ENCODE measurements around the gene AVPR1A.

The AVPR1A gene

DNA sequence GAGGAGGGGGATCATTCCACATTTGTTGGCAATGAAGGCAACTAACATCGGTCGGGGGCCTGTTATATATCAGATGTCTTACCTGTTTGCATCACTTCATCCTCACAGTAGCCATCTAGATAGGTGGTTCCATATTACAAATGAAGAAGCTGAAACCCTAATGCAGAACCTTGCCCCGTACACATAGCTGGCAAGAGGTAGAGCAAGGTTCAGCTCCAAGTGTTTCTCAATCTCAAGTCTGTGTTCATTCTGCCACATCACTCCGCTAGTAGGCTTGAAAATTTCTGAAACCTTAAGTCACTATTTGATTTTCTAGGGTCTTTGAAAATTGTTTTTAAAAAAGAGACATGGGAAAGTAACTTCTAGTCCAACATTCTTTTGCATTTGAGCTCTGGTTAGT, 17.0 kb downstream of the AVPR1A start:
- no peak for DNase-seq (ENCODE audit: low spot score in 2 of 2)
- Mint-ChIP-seq H3K4me3 (no peak overlapping the region), H3K4me1 (no peaks in the 10 kb centered on the region), H3K9me3 (peaks cover 3% of the 10 kb centered on the region), H3K36me3 (no peaks in the 10 kb centered on the region), H3K27me3 (no peaks in the 10 kb centered on the region), H3K27ac (no peak overlapping the region)
- ATAC-seq (ENCODE audit: low read depth), result no peak

DNA sequence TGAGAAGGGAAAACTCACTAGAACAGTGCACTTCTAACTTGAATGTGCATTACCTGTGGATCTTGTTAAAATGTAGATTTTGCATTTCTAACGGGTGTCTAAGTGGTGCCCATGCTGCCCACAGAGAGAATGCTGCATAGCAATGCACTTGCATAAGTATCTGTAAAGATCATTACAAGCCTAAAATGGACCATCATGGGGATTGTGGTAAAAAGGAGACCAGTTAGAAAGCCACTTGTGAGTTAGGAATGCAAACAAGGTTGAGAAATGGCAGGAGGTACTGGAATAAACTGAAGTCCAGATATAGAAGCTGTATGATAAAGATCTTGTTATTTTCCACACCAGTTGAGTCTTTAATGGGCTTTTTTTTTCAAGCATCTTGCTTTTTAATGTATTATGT, 18.8 kb downstream of the AVPR1A start:
- no peak overlapping the region for H3K4me3 Mint-ChIP-seq
- H3K4me1 Mint-ChIP-seq, result no peaks in the 10 kb centered on the region
- H3K27me3 Mint-ChIP-seq, result no peaks in the 10 kb centered on the region
- H3K9me3 Mint-ChIP-seq, result no peaks in the 10 kb centered on the region
- H3K27ac Mint-ChIP-seq, result no peak overlapping the region
- no peaks in the 10 kb centered on the region for H3K36me3 Mint-ChIP-seq
- ATAC-seq (ENCODE audit: low read depth), result no peak
- no peak for DNase-seq (ENCODE audit: low spot score in 2 of 2)

DNA sequence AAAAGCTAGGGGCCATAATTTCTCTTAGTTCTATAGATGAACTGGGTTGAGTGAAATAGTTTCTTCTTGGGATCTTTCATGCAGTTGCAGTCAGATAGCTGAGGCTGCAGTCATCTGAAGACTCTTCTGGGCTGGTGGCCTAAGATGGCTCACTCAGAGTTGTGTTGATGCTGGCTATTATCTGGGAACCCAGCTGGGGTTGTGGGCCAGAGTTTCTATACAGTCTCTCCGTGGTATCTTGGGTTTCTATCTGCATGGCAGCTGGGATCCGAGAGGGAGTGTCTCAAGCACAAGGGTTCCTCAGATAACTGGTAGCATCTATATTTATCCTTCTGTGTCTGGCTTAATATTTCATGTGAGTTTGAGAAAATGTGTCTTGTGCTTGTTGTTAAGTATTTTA, 21.1 kb downstream of the AVPR1A start:
- Mint-ChIP-seq H3K36me3 (no peaks in the 10 kb centered on the region), H3K9me3 (no peaks in the 10 kb centered on the region), H3K27ac (no peak overlapping the region), H3K4me1 (no peaks in the 10 kb centered on the region), H3K27me3 (no peaks in the 10 kb centered on the region), H3K4me3 (no peak overlapping the region)
- ATAC-seq (ENCODE audit: low read depth) (no peak), DNase-seq (ENCODE audit: low spot score in 2 of 2) (no peak)

DNA sequence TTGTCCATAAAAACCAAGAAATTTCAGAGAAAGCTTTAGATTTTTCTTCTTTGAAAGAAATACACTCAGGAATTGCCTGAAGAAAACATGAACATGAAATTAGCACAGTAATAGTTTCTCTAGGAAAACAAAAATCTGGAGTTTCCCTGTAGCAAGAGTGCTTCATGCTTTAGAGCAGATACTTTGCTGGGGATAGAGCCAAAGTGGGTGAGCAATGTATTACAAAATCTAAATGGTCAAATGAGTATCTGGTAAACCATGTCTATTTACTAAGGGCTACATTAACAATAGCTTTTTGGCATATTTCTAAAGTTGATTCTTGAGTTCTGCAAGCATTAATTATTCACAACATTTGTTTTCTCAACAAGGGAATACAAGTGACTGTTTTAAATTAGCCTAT, 26.2 kb downstream of the AVPR1A start:
- Mint-ChIP-seq H3K4me3 (no peak overlapping the region), H3K27me3 (peaks cover 1% of the 10 kb centered on the region), H3K9me3 (no peaks in the 10 kb centered on the region), H3K4me1 (no peaks in the 10 kb centered on the region), H3K27ac (no peak overlapping the region), H3K36me3 (no peaks in the 10 kb centered on the region)
- ATAC-seq (ENCODE audit: low read depth) (no peak), DNase-seq (ENCODE audit: low spot score in 2 of 2) (no peak)

DNA sequence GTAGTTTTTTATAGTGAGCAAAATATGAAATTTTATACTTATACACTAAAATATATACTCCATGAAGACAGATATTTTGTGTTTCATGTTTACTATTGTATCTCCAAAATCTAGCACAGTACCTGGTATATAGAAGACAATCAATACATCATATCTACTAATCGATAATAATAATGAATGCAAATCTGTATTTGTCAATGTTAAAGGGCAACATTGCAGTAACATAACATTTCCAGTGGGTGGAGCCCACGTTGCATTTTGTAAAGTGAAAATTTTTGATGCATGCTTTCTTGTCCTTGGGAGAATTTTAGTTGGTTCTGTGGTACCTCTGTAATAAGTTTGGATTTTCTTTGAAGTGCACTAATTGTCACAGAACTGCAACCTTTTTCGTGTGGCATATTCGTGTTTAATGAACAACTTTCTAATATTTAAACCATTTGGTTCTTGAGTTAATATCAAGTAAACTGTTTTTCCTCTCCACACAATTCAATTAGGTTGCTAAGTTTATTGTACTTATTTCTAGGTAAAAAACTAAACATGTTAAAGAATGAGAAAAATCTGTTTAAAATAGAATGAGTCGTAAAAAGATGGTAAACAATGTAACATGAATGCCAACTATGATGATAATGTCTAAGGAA, 47.4 kb downstream of the AVPR1A start:
- no peak for DNase-seq (ENCODE audit: low spot score in 2 of 2)
- Mint-ChIP-seq H3K9me3 (no peaks in the 10 kb centered on the region), H3K4me1 (no peaks in the 10 kb centered on the region), H3K27ac (no peak overlapping the region), H3K36me3 (no peaks in the 10 kb centered on the region), H3K27me3 (no peaks in the 10 kb centered on the region), H3K4me3 (no peak overlapping the region)
- no peak for ATAC-seq (ENCODE audit: low read depth)

DNA sequence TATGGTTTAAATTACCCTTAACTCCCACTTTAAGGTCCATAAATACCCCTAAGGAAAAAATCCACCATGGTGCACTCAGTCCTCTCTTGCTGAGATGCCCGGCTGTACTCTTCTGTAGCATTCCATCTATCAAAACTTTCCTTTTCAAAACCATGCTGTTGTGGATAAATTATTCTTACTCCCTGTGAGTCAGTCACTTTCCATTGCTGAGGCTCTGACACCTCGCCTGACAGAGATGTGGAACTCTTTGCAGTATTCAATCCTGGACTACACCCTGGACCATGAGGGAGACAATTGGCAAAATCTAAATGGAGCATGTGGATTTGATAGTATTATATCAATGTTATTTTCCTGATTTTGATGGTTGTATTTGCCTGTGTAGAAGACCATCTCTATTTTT, 49.1 kb downstream of the AVPR1A start:
- Mint-ChIP-seq H3K27ac (no peak overlapping the region), H3K4me3 (no peak overlapping the region), H3K9me3 (no peaks in the 10 kb centered on the region), H3K4me1 (no peaks in the 10 kb centered on the region), H3K27me3 (peaks cover under 1% of the 10 kb centered on the region), H3K36me3 (no peaks in the 10 kb centered on the region)
- ATAC-seq (ENCODE audit: low read depth) (no peak), DNase-seq (ENCODE audit: low spot score in 2 of 2) (no peak)

DNA sequence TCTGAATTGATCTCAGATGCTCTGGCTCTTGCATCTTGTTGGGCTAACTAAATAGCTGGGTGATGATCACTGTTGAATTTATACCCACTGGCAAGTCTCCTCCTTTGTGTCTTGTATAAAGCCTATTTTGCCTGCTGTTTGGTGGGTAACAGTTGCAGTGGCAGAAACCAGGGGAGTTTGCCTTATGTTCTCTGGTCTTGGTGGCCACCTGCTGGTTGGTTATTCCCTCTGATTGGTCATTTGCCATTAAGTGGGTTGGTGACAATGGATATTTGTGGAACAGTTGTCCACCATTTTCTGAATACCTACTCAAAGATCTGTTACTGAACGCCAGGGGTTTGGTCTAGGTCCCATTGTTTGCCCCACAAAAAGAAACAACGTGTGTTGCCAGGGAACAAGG, 52.1 kb downstream of the AVPR1A start:
- Mint-ChIP-seq H3K36me3 (no peaks in the 10 kb centered on the region), H3K27me3 (peaks cover 4% of the 10 kb centered on the region), H3K9me3 (no peaks in the 10 kb centered on the region), H3K4me3 (no peak overlapping the region), H3K4me1 (no peaks in the 10 kb centered on the region), H3K27ac (no peak overlapping the region)
- no peak for DNase-seq (ENCODE audit: low spot score in 2 of 2)
- no peak for ATAC-seq (ENCODE audit: low read depth)

DNA sequence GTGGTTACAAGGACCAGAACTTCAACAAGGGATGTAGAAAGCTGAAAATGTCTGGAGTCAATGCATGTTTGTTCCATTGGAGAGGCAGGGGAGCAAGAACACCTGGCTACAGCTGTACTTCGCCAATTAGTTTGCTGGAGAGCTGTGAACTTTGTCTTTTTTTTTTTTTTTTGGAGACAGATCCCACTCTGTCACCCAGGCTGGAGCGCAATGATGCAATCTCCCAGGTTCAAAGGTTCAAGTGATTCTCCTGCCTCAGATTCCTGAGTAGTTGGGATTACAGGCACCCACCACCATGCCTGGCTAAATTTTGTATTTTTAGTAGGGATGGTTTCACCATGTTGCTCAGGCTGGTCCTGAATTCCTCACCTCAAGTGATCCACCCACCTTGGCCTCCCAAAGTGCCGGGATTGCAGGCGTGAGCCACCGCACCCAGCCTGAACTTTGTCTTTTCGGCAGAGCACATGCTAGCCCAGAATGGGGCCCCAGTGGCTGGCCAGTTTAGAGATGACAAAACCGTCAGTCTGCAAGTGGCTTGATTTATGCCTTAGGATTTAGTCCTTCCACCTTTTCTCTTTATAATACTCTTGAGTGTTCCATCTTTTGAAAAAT, 55.5 kb downstream of the AVPR1A start:
- Mint-ChIP-seq H3K4me3 (no peak overlapping the region), H3K9me3 (peaks cover under 1% of the 10 kb centered on the region), H3K27ac (no peak overlapping the region), H3K27me3 (peaks cover 8% of the 10 kb centered on the region), H3K36me3 (no peaks in the 10 kb centered on the region), H3K4me1 (peaks cover 3% of the 10 kb centered on the region)
- DNase-seq (ENCODE audit: low spot score in 2 of 2) (no peak), ATAC-seq (ENCODE audit: low read depth) (no peak)

DNA sequence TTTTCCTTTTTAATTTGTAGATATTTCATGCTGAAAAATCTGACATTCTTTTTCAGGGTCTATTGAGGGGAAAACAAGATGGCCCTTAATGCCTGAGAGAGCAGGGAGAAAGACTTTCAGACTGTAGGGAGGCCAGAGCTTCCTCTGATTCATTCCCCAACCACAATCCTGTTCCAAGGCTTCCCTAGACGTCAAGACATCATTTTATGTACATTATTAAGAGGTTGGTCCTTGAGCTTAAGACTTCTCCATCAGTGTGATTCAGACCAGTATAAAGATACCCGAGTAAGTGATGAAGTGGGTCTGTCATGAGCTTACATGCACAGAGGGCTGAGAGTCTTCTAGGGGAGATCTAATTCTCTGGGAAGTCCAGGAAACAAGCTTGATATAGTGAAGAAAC, 57.3 kb downstream of the AVPR1A start:
- Mint-ChIP-seq H3K9me3 (peaks cover 2% of the 10 kb centered on the region), H3K4me3 (no peak overlapping the region), H3K27ac (no peak overlapping the region), H3K36me3 (no peaks in the 10 kb centered on the region), H3K27me3 (peaks cover 10% of the 10 kb centered on the region), H3K4me1 (peaks cover 3% of the 10 kb centered on the region)
- ATAC-seq (ENCODE audit: low read depth), result no peak
- no peak for DNase-seq (ENCODE audit: low spot score in 2 of 2)

DNA sequence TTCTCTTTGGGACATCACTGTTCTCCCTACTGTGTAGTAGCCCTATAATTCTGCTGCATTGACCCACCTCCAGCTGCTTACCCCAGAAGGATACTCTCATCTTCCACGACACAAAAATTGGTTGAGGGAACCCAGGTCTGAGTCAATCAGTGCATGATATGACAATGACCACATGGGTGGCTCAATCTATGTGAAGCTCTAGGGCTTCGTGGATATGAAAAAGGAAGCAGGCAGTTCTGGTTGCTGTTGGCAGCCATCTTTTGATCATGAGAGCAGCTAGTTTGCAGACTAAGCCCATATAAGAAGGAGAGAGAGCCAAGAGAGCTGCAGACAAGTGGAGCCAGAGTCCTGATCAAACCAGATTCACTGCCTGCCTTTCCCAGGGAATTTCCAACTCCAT, 57.9 kb downstream of the AVPR1A start:
- no peak overlapping the region for H3K4me3 Mint-ChIP-seq
- DNase-seq (ENCODE audit: low spot score in 2 of 2) (no peak), ATAC-seq (ENCODE audit: low read depth) (no peak)
- H3K27ac Mint-ChIP-seq, result no peak overlapping the region
- H3K27me3 Mint-ChIP-seq, result peaks cover 10% of the 10 kb centered on the region
- H3K9me3 Mint-ChIP-seq, result peaks cover 2% of the 10 kb centered on the region
- peaks cover 3% of the 10 kb centered on the region for H3K4me1 Mint-ChIP-seq
- H3K36me3 Mint-ChIP-seq, result no peaks in the 10 kb centered on the region

Data from memory B cell (primary cell).